ENCODE data around the gene CLEC16A. TPM values are rescaled to one million over a fixed set of nuclear protein-coding genes. Genes with fewer than 3 reads are reported as not detected.

Gene CLEC16A
- total RNA-seq, 1 donor from 2014 or later: 34.6 TPM

GRCh38 chr16:11200592-11200991 is 256.2 kb downstream of the CLEC16A start:
- intact Hi-C loops (cut with DNase I): no loop called here
- no peak for TF ChIP-seq CTCF (IDR thresholded peaks at IDR 0.05)
- Histone ChIP-seq H3K9me3 (no peaks in the 10 kb centered on the region), H3K36me3 (no peaks in the 10 kb centered on the region), H3K27ac (no peak overlapping the region), H3K4me3 (no peak overlapping the region), H3K4me1 (peaks cover 3% of the 10 kb centered on the region), H3K27me3 (ENCODE audit: low read depth) (peaks cover 6% of the 10 kb centered on the region)
- no peak for ATAC-seq
- no peak for DNase-seq

GRCh38 chr16:11201498-11202259 is 257.3 kb downstream of the CLEC16A start:
- TF ChIP-seq CTCF (IDR thresholded peaks at IDR 0.05): no peak
- H3K27ac ChIP-seq: no peak overlapping the region
- ATAC-seq (no peak), DNase-seq (no peak)
- H3K9me3 ChIP-seq: no peaks in the 10 kb centered on the region
- no peak overlapping the region for H3K4me3 ChIP-seq
- H3K27me3 ChIP-seq (ENCODE audit: low read depth): peaks cover 6% of the 10 kb centered on the region
- peaks cover 14% of the 10 kb centered on the region for H3K4me1 ChIP-seq
- H3K36me3 ChIP-seq: no peaks in the 10 kb centered on the region
- intact Hi-C loops (cut with DNase I): no loop called here

GRCh38 chr16:11202260-11203091 is 258.1 kb downstream of the CLEC16A start:
- intact Hi-C loops (cut with DNase I): no loop called here
- peaks cover 2% of the 10 kb centered on the region for H3K9me3 ChIP-seq
- H3K27me3 ChIP-seq (ENCODE audit: low read depth): peaks cover 6% of the 10 kb centered on the region
- ATAC-seq: no peak
- no peak overlapping the region for H3K4me3 ChIP-seq
- TF ChIP-seq CTCF (IDR thresholded peaks at IDR 0.05): no peak
- H3K27ac ChIP-seq: no peak overlapping the region
- no peaks in the 10 kb centered on the region for H3K36me3 ChIP-seq
- DNase-seq: no peak
- peaks cover 15% of the 10 kb centered on the region for H3K4me1 ChIP-seq

GRCh38 chr16:11203111-11203623 is 258.8 kb downstream of the CLEC16A start:
- intact Hi-C loops (cut with DNase I): no loop called here
- Histone ChIP-seq H3K9me3 (peaks cover 6% of the 10 kb centered on the region), H3K27me3 (ENCODE audit: low read depth) (peaks cover 6% of the 10 kb centered on the region), H3K27ac (no peak overlapping the region), H3K4me3 (no peak overlapping the region), H3K4me1 (peaks cover 15% of the 10 kb centered on the region), H3K36me3 (no peaks in the 10 kb centered on the region)
- no peak for ATAC-seq
- TF ChIP-seq CTCF (IDR thresholded peaks at IDR 0.05): no peak
- DNase-seq: no peak

GRCh38 chr16:11204513-11205047 is 260.2 kb downstream of the CLEC16A start:
- H3K9me3 ChIP-seq: peaks cover 6% of the 10 kb centered on the region
- H3K4me1 ChIP-seq: peaks cover 15% of the 10 kb centered on the region
- no peaks in the 10 kb centered on the region for H3K36me3 ChIP-seq
- no peak for ATAC-seq
- no peak overlapping the region for H3K4me3 ChIP-seq
- H3K27ac ChIP-seq: no peak overlapping the region
- no peak for DNase-seq
- intact Hi-C loops (cut with DNase I): no loop called here
- peaks cover 6% of the 10 kb centered on the region for H3K27me3 ChIP-seq (ENCODE audit: low read depth)
- TF ChIP-seq CTCF (IDR thresholded peaks at IDR 0.05): no peak

All from lower lobe of right lung (tissue), 2 donors.